GM18858 (cell line): ENCODE results near the gene CYP2A7.
"Not testable (repeated sequence)": the region's sequence is repeated elsewhere in the genome, so short reads cannot be mapped to it uniquely, and the experiment has no call there.

Experiments
- ATAC-seq: cut with Tn5 transposase; IDR thresholded peaks from one replicate; pipeline ENCODE4 v1.9.1; 2021; ENCODE audit not compliant: unreplicated experiment

CYP2A7 gene

GRCh38 chr19:40843653-40844052 lies 38.4 kb downstream of the CYP2A7 start:
- ATAC-seq, result not testable (repeated sequence)

- not testable (repeated sequence) for ATAC-seq
These were observed 38.9 kb downstream of the CYP2A7 start for GRCh38 chr19:40842997-40843652.

GRCh38 chr19:40842012-40842411 lies 40.0 kb downstream of the CYP2A7 start:
- ATAC-seq, result not testable (repeated sequence)

- ATAC-seq, result not testable (repeated sequence)
These were observed 43.6 kb downstream of the CYP2A7 start for GRCh38 chr19:40838477-40838876.

- ATAC-seq, result no peak
These were observed 45.1 kb downstream of the CYP2A7 start for GRCh38 chr19:40836754-40837429.

- not testable (repeated sequence) for ATAC-seq
These were observed 48.1 kb downstream of the CYP2A7 start for GRCh38 chr19:40833728-40834533.

- ATAC-seq, result not testable (repeated sequence)
These were observed 49.6 kb downstream of the CYP2A7 start for GRCh38 chr19:40832431-40832790.

- ATAC-seq, result no peak
These were observed 50.3 kb downstream of the CYP2A7 start for GRCh38 chr19:40831502-40832430.

- ATAC-seq, result not testable (repeated sequence)
These were observed 51.3 kb downstream of the CYP2A7 start for GRCh38 chr19:40830741-40831140.

- no peak for ATAC-seq
These were observed 52.8 kb downstream of the CYP2A7 start for GRCh38 chr19:40829205-40829604.

- no peak for ATAC-seq
These were observed 54.4 kb downstream of the CYP2A7 start for GRCh38 chr19:40827386-40828247.

GRCh38 chr19:40826699-40827385 lies 55.2 kb downstream of the CYP2A7 start:
- ATAC-seq, result not testable (repeated sequence)

GRCh38 chr19:40826312-40826698 lies 55.7 kb downstream of the CYP2A7 start:
- ATAC-seq, result not testable (repeated sequence)

GRCh38 chr19:40825460-40826095 lies 56.5 kb downstream of the CYP2A7 start:
- ATAC-seq, result not testable (repeated sequence)
